GM12874 (cell line): Measurements from ENCODE around the gene CTBP2.

Experiments used
- CTCF ChIP-seq: IDR thresholded peaks from 2 replicates; pipeline ENCODE4 v1.5.1; 2011; ENCODE audit warnings: low read depth, mild to moderate bottlenecking, control low read depth, low read length, moderate library complexity; ENCODE audit not compliant: insufficient read depth

The CTBP2 gene

GRCh38 chr10:124943301-124944092, 216.9 kb downstream of the CTBP2 start:
- no peak for TF ChIP-seq CTCF

GRCh38 chr10:124942317-124943169, 217.8 kb downstream of the CTBP2 start:
- TF ChIP-seq CTCF, result no peak

GRCh38 chr10:124941823-124942222, 218.5 kb downstream of the CTBP2 start, which contains the start of gene ZRANB1:
Gene ZRANB1 (plus strand): TSS chr10:124942123. CDS start chr10:124942494, 371 bp downstream.
- TF ChIP-seq CTCF, result no peak

GRCh38 chr10:124939290-124939689, 221.1 kb downstream of the CTBP2 start:
- no peak for TF ChIP-seq CTCF

- TF ChIP-seq CTCF, result no peak
These were observed 223.6 kb downstream of the CTBP2 start for GRCh38 chr10:124936813-124937212.

- TF ChIP-seq CTCF, result no peak
These were observed 224.4 kb downstream of the CTBP2 start for GRCh38 chr10:124935946-124936345.
